ENCODE measurements around the gene DCT. TPM values are rescaled to one million over a fixed set of nuclear protein-coding genes. Genes with fewer than 3 reads are reported as not detected.

The DCT gene
- total RNA-seq, 1 experiment from 2014 or later, result not detected

DNA sequence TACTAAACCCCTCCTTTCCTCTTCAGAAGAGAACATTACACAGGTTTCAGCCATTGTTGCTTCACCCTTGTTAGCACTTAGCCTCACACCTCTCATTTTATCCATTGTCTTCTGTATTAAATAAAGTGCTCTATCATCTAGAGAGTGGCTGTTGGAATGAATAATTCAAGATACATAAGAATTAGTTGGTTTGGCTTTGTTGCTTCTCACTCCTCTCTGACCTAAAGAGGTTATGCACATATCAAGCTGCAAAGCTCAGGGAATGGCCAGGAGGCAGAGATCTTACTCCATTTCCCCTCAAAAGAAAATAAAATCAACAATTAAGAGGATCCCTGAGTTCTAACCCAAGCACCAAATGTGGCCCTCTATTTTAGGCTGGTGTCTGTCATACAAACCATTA, 79.7 kb downstream of the DCT start:
- BruUV-seq (replicated peaks), result no TSS peak
- H2AFZ ChIP-seq, result no peak overlapping the region
- no peaks in the 10 kb centered on the region for H3K4me1 ChIP-seq (replicated peaks; ENCODE audit: insufficient read depth)
- no peaks in the 10 kb centered on the region for H3K79me2 ChIP-seq (ENCODE audit: low read depth)
- POLR2A ChIA-PET (ENCODE audit: unreplicated experiment), result no interaction called here
- no peak for TF ChIP-seq EZH2 (IDR thresholded peaks at IDR 0.05; ENCODE audit: low read depth)
- no peak for TF ChIP-seq CTCF (conservative IDR thresholded peaks at IDR 0.05)
- no peaks in the 10 kb centered on the region for H3F3A ChIP-seq (ENCODE audit: insufficient read depth, low read depth)
- DNase-seq, result no peak
- CTCF ChIA-PET, result no interaction called here
- no peak overlapping the region for H3K4me3 ChIP-seq
- H3K27ac ChIP-seq, result no peak overlapping the region
- no peaks in the 10 kb centered on the region for H3K27me3 ChIP-seq (ENCODE audit: insufficient read depth, low read depth)
- intact Hi-C loops (cut with micrococcal nuclease; ENCODE audit: unreplicated experiment), result no loop called here
- H3K4me2 ChIP-seq, result no peak overlapping the region
- H3K9me2 ChIP-seq (ENCODE audit: insufficient read depth), result no peaks in the 10 kb centered on the region
- H3K9me3 ChIP-seq (ENCODE audit: insufficient read depth, low read depth), result no peaks in the 10 kb centered on the region
- no peaks in the 10 kb centered on the region for H4K20me1 ChIP-seq (ENCODE audit: insufficient read depth)
- no peaks in the 10 kb centered on the region for H3K36me3 ChIP-seq (ENCODE audit: low read depth)

- DNase-seq, result no peak
- no TSS peak for BruUV-seq (replicated peaks)
- ChIA-PET POLR2A (ENCODE audit: unreplicated experiment) (no interaction called here), CTCF (no interaction called here)
- H3K4me2 ChIP-seq, result no peak overlapping the region
- no peaks in the 10 kb centered on the region for H3K36me3 ChIP-seq (ENCODE audit: low read depth)
- no peak overlapping the region for H2AFZ ChIP-seq
- H3K79me2 ChIP-seq (ENCODE audit: low read depth), result no peaks in the 10 kb centered on the region
- H3K4me1 ChIP-seq (replicated peaks; ENCODE audit: insufficient read depth), result no peaks in the 10 kb centered on the region
- H3K4me3 ChIP-seq, result no peak overlapping the region
- TF ChIP-seq CTCF (conservative IDR thresholded peaks at IDR 0.05) (no peak), EZH2 (IDR thresholded peaks at IDR 0.05; ENCODE audit: low read depth) (no peak)
- intact Hi-C loops (cut with micrococcal nuclease; ENCODE audit: unreplicated experiment), result no loop called here
- no peak overlapping the region for H3K27ac ChIP-seq
- no peaks in the 10 kb centered on the region for H3K9me3 ChIP-seq (ENCODE audit: insufficient read depth, low read depth)
- H3K9me2 ChIP-seq (ENCODE audit: insufficient read depth), result 0 out of 2 replicates have a peak, but pooled peaks cover 5% of the 10 kb centered on the region
- H4K20me1 ChIP-seq (ENCODE audit: insufficient read depth), result no peaks in the 10 kb centered on the region
- no peaks in the 10 kb centered on the region for H3F3A ChIP-seq (ENCODE audit: insufficient read depth, low read depth)
- no peaks in the 10 kb centered on the region for H3K27me3 ChIP-seq (ENCODE audit: insufficient read depth, low read depth)
These were observed 83.6 kb downstream of the DCT start for GRCh38 chr13:94395860-94396259.

DNA sequence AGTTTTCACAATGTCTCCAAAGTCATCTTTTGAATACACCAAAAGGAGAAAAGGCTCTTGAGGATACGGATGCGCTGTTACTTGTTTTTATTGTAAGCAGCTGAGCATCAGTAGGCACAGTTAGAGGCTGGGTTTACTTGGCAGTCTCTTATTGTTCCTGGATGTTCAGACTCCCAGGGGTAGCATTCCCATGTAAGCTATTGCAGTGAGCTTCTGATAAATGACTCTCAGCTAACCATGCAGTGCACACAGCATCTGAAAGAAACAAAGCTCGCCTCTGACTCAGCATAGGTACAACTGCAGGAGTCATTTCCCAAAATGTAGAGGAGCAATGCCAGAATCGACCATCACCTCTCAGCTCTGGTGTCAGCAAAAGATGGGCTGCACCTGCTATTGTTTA, 84.8 kb downstream of the DCT start:
- Histone ChIP-seq H3K4me3 (no peak overlapping the region), H4K20me1 (ENCODE audit: insufficient read depth) (no peaks in the 10 kb centered on the region), H3K4me1 (replicated peaks; ENCODE audit: insufficient read depth) (no peaks in the 10 kb centered on the region), H3K79me2 (ENCODE audit: low read depth) (no peaks in the 10 kb centered on the region), H3K9me3 (ENCODE audit: insufficient read depth, low read depth) (no peaks in the 10 kb centered on the region), H3K36me3 (ENCODE audit: low read depth) (no peaks in the 10 kb centered on the region), H3K27ac (no peak overlapping the region), H3K4me2 (no peak overlapping the region), H2AFZ (no peak overlapping the region), H3K27me3 (ENCODE audit: insufficient read depth, low read depth) (no peaks in the 10 kb centered on the region), H3F3A (ENCODE audit: insufficient read depth, low read depth) (no peaks in the 10 kb centered on the region), H3K9me2 (ENCODE audit: insufficient read depth) (0 out of 2 replicates have a peak, but pooled peaks cover 5% of the 10 kb centered on the region)
- POLR2A ChIA-PET (ENCODE audit: unreplicated experiment), result no interaction called here
- CTCF ChIA-PET, result no interaction called here
- no peak for DNase-seq
- TF ChIP-seq CTCF (conservative IDR thresholded peaks at IDR 0.05), result no peak
- TF ChIP-seq EZH2 (IDR thresholded peaks at IDR 0.05; ENCODE audit: low read depth), result no peak
- intact Hi-C loops (cut with micrococcal nuclease; ENCODE audit: unreplicated experiment), result no loop called here
- BruUV-seq (replicated peaks), result no TSS peak
